Adipocyte (in vitro differentiated cells): ENCODE data around the gene IKZF3.
"Not testable (repeated sequence)": the region's sequence is repeated elsewhere in the genome, so short reads cannot be mapped to it uniquely, and the experiment has no call there.

Experiments
- DNase-seq: peaks from one replicate; pipeline ENCODE4 v3.0.0-alpha.2; 2015; ENCODE audit warnings: low read depth
- H3K27me3 ChIP-seq: replicated peaks from 2 replicates; pipeline ENCODE4 v1.7.0; 2013; ENCODE audit warnings: mild to moderate bottlenecking, low read length, moderate library complexity; ENCODE audit not compliant: control insufficient read depth, insufficient read depth
- H3K36me3 ChIP-seq: 2 replicates; pipeline ENCODE4 v1.7.0; 2013; ENCODE audit warnings: low read length, mild to moderate bottlenecking, moderate library complexity; ENCODE audit not compliant: control insufficient read depth, insufficient read depth, severe bottlenecking
- H3K4me1 ChIP-seq: 2 replicates; pipeline ENCODE4 v1.7.0; 2013; ENCODE audit warnings: mild to moderate bottlenecking, low read length, moderate library complexity; ENCODE audit not compliant: control insufficient read depth, insufficient read depth
- H3K4me3 ChIP-seq: 2 replicates; pipeline ENCODE4 v1.7.0; 2013; ENCODE audit warnings: mild to moderate bottlenecking, low read length, moderate library complexity
- H3K9ac ChIP-seq: 2 replicates; pipeline ENCODE4 v1.7.0; 2013; ENCODE audit warnings: mild to moderate bottlenecking, low read length, moderate library complexity
- H3K9me3 ChIP-seq: 2 replicates; pipeline ENCODE4 v1.7.0; 2013; ENCODE audit warnings: mild to moderate bottlenecking, low read length, moderate library complexity; ENCODE audit not compliant: control insufficient read depth

The IKZF3 gene

DNA sequence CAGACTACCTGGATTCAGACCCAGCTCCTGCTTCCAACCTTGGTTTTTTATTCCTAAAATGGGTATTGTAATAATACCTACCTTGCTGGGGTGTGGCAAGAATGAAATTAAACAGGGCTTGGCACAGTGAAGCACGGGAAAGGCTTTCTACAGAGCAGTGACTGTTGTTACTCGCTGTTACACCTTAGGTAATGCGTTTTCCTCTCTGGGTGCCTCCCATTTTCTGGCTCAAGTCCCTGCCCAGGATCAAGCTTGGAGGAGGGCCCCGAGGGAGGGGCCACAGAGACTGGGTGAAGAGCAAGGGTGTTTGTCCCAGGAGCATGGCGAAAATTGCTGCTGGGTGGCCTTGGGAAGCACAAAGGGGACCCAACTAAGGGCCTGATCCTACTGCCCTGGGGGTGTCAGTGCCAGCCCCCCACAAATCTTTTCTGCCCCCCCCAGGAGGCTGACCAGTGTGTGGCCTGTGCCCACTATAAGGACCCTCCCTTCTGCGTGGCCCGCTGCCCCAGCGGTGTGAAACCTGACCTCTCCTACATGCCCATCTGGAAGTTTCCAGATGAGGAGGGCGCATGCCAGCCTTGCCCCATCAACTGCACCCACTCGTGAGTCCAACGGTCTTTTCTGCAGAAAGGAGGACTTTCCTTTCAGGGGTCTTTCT, 147.1 kb downstream of the IKZF3 start:
- no peaks in the 10 kb centered on the region for H3K27me3 ChIP-seq
- H3K9me3 ChIP-seq: no peaks in the 10 kb centered on the region
- peaks cover 42% of the 10 kb centered on the region for H3K36me3 ChIP-seq
- no peak overlapping the region for H3K9ac ChIP-seq
- no peak overlapping the region for H3K4me3 ChIP-seq
- no peaks in the 10 kb centered on the region for H3K4me1 ChIP-seq
- no peak for DNase-seq

DNA sequence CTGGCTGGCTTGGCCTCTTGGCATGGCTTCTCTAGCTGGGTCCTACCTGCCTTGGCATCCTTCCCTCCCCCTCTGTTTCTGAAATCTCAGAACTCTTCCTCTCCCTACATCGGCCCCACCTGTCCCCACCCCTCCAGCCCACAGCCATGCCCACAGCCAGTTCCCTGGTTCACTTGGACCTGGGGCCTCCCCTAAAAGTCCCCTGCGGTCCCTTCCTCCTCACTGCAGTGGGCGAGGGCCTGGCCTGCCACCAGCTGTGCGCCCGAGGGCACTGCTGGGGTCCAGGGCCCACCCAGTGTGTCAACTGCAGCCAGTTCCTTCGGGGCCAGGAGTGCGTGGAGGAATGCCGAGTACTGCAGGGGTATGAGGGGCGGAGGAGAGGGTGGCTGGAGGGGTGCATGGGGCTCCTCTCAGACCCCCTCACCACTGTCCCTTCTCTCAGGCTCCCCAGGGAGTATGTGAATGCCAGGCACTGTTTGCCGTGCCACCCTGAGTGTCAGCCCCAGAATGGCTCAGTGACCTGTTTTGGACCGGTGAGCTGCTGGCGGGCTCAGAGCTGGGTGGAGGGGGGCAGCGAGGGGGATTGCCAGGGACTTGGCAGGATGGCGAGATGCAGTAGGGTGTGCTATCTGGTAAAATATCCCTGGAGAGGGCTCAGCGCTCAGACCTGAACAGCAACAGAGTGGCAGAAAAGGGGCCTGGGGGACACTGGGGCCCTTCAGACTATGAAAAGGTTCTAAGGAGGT, 147.9 kb downstream of the IKZF3 start:
- DNase-seq: no peak
- H3K27me3 ChIP-seq: no peaks in the 10 kb centered on the region
- no peak overlapping the region for H3K9ac ChIP-seq
- H3K4me1 ChIP-seq: no peaks in the 10 kb centered on the region
- no peaks in the 10 kb centered on the region for H3K9me3 ChIP-seq
- H3K36me3 ChIP-seq: peaks cover 48% of the 10 kb centered on the region
- H3K4me3 ChIP-seq: no peak overlapping the region

DNA sequence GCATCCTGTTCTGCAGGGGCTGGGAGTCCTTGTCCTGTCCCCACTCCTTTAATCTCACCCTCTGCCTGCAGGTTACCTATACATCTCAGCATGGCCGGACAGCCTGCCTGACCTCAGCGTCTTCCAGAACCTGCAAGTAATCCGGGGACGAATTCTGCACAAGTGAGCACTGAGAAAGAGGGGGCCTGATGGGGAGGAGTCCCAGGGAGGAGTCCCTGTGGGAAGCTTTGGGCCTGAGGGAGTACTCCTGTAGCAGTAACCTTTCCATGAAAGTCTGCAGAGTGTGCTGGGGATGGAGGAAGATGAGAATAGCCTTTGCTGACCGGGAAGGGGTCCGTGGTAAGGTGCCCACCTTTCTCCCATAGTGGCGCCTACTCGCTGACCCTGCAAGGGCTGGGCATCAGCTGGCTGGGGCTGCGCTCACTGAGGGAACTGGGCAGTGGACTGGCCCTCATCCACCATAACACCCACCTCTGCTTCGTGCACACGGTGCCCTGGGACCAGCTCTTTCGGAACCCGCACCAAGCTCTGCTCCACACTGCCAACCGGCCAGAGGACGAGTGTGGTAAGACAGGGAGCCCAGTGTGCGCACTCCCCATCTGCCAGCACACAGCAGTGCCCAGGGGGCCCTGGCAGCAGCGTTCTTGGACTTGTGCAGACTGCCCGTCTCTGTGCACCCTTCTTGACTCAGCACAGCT, 148.6 kb downstream of the IKZF3 start:
- Histone ChIP-seq H3K4me1 (no peaks in the 10 kb centered on the region), H3K4me3 (no peak overlapping the region), H3K36me3 (peaks cover 50% of the 10 kb centered on the region), H3K9ac (no peak overlapping the region), H3K9me3 (no peaks in the 10 kb centered on the region), H3K27me3 (no peaks in the 10 kb centered on the region)
- no peak for DNase-seq

DNA sequence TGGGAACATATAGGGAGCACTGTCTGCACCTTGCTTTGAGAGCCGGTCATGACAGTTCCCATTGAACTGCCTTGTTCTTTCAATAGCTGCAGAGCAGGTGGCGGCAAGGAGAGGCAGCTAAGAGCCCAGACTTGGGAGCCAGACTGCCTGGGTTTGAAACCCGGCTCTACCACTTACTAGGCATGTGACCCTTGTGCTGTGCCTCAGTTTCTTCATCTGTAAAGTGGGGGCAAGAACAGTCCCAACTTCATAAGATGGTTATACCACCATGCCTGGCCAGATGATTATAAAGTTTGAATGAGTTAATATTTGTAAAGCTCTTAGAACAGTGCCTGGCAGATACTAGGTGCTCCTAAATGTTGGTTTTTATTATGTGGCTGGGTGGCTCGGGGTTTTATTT, 149.9 kb downstream of the IKZF3 start:
- peaks cover 60% of the 10 kb centered on the region for H3K36me3 ChIP-seq
- DNase-seq: no peak
- H3K9me3 ChIP-seq: no peaks in the 10 kb centered on the region
- no peaks in the 10 kb centered on the region for H3K27me3 ChIP-seq
- no peak overlapping the region for H3K4me3 ChIP-seq
- H3K9ac ChIP-seq: no peak overlapping the region
- no peaks in the 10 kb centered on the region for H3K4me1 ChIP-seq

DNA sequence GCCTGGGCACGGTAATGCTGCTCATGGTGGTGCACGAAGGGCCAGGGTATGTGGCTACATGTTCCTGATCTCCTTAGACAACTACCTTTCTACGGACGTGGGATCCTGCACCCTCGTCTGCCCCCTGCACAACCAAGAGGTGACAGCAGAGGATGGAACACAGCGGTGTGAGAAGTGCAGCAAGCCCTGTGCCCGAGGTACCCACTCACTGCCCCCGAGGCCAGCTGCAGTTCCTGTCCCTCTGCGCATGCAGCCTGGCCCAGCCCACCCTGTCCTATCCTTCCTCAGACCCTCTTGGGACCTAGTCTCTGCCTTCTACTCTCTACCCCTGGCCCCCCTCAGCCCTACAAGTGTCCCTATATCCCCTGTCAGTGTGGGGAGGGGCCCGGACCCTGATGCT, 152.3 kb downstream of the IKZF3 start:
- no peaks in the 10 kb centered on the region for H3K9me3 ChIP-seq
- no peak overlapping the region for H3K4me3 ChIP-seq
- H3K27me3 ChIP-seq: no peaks in the 10 kb centered on the region
- H3K4me1 ChIP-seq: no peaks in the 10 kb centered on the region
- no peak overlapping the region for H3K9ac ChIP-seq
- DNase-seq: no peak
- H3K36me3 ChIP-seq: peaks cover 68% of the 10 kb centered on the region

DNA sequence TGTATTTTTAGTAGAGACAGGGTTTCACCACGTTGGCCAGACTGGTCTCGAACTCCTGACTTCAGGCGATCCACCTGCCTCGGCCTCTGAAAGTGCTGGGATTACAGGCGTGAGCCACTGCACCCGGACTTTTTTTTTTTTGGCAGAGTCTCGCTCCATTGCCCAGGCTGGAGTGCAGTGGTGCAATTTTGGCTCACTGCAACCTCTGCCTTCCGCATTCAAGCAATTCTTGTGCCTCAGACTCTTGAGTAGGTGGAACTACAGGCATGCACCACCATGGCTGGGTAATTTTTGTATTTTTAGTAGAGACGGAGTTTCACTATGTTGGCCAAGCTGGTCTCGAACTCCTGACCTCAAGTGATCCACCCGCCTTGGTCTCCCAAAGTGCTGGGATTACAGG, 153.0 kb downstream of the IKZF3 start:
- H3K9me3 ChIP-seq, H3K4me1 ChIP-seq, DNase-seq, H3K4me3 ChIP-seq, H3K27me3 ChIP-seq, H3K9ac ChIP-seq: not testable (repeated sequence)
- peaks cover 66% of the 10 kb centered on the region for H3K36me3 ChIP-seq

DNA sequence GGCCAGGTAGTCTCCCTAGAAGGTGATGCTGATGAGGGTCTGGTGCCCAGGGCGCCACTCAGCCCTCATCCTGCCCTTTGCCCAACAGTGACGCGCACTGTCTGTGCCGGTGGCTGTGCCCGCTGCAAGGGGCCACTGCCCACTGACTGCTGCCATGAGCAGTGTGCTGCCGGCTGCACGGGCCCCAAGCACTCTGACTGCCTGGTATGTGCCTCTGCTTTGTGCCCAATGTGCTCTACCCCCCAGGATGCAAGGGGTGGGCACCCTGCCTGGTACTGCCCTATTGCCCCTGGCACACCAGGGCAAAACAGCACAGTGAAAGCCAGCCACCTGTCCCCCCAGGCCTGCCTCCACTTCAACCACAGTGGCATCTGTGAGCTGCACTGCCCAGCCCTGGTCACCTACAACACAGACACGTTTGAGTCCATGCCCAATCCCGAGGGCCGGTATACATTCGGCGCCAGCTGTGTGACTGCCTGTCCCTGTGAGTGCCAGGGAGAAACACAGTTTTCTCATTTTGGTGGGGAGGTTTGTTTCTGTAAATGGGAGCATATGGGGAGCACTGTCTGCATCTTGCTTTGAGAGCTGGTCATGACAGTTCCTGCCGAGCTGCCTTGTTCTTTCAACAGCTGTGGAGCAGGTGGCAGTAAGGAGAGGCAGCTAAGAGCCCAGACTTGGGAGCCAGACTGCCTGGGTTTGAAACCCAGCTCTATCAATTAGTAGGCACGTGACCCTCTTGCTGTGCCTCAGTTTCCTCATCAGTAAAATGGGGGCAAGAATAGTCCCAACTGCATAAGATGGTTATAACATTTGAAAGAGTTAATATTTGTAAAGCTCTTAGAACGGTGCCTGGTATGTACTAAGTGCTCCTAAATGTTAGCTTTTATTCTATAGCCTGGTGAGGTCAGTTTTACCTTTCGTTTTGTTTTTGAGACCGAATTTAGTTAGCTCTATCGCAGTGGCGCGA, 153.8 kb downstream of the IKZF3 start:
- Histone ChIP-seq H3K36me3 (peaks cover 58% of the 10 kb centered on the region), H3K4me3 (no peak overlapping the region), H3K4me1 (no peaks in the 10 kb centered on the region), H3K9ac (no peak overlapping the region), H3K27me3 (no peaks in the 10 kb centered on the region), H3K9me3 (no peaks in the 10 kb centered on the region)
- no peak for DNase-seq

DNA sequence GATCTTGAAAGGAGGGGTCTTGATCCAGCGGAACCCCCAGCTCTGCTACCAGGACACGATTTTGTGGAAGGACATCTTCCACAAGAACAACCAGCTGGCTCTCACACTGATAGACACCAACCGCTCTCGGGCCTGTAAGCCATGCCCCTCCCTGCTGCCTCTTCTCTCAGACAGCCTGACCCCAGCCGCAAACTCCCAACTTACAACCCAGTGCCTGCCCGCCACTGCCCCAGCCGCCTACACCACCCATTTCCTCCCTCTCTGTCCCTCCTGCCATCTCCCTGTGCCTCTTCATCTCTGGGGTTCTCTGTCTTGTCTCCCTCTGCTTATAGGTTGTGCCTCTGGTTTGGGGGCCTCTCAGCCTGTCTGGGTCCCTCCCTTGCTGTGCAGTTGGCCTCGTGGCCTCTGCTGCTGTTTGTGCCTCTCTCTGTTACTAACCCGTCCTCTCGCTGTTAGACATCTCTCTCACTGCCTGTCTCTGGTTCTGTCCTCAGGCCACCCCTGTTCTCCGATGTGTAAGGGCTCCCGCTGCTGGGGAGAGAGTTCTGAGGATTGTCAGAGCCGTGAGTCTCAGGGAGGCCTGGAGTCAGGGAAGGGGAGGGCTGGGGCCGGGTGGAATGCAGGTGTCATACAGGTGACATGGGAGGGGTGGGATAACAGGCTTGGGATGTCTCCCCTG, 154.7 kb downstream of the IKZF3 start:
- Histone ChIP-seq H3K4me1 (no peaks in the 10 kb centered on the region), H3K36me3 (peaks cover 53% of the 10 kb centered on the region), H3K27me3 (no peaks in the 10 kb centered on the region), H3K9me3 (no peaks in the 10 kb centered on the region), H3K9ac (no peak overlapping the region), H3K4me3 (no peak overlapping the region)
- no peak for DNase-seq
